Stimulated activated CD4-positive, alpha-beta T cell treated with anti-CD3 and anti-CD28 coated beads, Interleukin-1b, Interleukin-23, amount 100 ng/mL, for 4 hours (primary cell): ENCODE results near the gene ATCAY.
"Not testable (repeated sequence)": the region's sequence is repeated elsewhere in the genome, so short reads cannot be mapped to it uniquely, and the experiment has no call there.

Source experiments
- DNase-seq, 2 donors: peaks; one replicate each; pipeline ENCODE4 v3.0.0-alpha.2; 2020; ENCODE audit warnings: low read depth in 2 of 2

The ATCAY gene

DNA sequence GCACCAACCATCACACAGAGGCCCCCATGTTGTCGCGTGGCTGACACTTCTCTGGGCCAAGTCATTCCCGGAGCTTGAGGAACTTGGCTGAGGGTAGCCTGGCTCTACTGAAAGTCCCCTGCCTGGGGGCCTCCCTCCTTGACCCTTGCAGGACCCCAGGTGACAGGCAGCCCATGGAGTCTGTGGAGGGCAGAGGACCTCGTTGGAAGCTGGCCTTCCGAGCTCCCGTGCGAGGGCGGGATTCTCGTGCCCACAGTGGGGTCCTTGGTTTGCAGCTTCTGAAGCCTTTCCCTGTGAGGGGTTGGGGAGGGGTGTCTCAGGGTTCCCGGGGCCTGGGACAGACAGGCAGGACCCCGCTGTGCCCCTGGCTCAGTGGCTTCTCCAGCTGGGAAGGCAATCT is 68.8 kb downstream of the ATCAY start:
- DNase-seq, result no peak

DNA sequence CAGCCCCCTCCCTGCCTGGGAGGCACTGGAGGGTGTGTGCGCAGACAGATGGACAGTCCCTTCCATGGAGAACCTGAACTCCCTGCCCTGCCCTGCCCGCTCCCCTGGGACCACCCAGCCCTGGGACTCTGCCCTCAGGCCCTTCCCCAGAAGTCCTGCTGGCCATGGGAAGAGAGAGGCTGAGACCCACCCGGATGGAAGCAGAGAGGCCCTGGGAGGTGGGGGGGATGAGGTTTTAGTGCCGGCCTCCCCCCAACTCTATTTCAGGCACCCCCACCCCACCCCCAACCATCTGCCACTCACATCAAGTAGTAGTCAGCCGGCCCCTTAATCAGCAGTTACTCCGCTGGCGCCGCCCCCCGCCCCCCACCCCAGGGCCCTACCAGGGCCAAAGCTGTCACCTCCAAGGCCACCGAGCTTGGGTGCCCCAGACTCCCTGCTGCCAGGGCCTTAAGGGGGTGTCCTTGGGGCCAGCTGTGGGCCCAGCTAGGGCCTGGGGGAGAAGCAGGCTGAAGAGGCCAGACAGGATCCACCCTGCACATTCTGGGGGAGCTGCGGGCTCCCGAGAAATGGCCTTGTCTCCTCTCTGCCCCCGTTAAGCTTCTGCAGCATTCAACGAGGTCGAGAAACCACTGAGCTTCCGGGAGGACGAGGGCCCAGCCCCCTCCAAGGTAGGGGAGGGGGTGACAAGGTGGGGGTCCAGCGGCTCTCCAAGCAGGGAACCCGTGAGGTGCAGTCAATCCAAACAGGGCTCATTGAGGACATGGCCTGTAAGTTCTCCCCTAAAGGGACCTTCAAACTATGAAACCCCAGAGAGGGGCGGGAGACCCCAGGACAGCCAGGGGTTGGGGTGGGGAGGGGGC is 69.7 kb downstream of the ATCAY start:
- DNase-seq, result no peak

DNA sequence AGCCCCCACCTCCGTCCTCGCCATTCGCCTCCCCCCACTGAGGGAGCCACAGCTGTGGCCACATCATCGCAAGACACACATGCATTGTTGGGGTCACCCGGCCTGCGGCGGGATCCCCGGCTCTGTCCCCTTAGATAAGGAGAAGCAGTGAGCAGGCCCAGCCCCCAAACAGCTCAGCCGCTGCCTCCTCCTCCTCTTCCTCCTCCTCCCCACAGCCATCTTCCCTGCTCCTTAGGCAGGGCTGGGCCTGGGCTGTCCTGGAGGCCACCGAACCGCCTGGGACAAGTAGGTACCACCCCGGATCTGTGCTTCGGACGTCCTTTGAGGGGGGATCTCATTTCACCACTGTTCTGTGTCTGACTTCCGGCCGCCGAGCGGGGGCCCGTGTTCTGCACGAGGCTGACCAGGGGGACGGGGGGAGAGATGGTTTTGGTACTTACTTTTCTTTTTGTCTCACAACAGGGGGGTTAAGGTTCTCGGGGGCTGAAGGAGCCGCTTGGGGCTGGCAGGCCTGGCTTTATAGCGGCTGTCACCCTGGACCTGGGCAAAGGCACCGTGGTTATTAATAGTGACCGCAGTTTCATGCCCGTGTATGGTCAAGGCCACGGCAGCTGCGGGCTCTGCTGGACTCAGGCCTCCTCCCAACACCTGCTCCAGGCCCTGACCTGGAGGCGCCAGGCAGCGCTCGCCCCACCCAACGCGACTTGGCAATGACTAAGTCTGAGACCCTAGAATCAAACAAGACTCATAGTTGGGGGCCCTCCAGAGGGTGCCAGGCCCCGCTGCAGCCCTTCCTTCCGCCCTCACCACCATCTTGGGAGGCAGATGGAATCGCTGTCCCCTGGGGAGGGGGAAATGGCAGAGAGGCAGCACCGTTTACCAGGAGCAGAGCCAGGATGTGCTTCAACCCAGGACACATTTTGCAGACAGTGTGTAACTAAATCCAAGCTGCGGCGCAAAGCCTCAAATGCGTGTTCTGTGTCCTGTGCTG is 70.7 kb downstream of the ATCAY start:
- no peak for DNase-seq

DNA sequence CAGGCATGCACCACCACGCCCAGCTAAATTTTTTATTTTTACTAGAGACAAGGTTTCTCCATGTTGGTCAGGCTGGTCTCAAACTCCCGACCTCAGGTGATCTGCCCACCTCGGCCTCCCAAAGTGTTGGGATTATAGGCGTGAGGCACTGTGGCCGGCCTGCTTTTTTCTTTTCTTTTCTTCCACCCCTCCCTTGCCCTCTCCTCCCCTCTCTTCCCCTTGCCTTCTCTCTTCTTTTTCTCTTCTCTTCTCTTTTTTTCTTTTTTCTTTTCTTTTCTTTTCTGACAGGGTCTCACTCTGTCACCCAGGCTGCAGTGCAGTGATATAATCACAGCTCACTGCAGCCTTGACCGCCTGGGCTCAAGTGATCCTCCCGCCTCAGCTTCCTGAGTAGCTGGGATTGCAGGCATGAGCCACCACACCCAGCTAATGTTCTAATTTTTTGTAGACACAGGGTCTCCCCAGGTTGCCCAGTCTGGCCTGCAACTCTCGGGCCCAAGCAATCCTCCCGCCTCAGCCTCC is 72.3 kb downstream of the ATCAY start:
- not testable (repeated sequence) for DNase-seq

DNA sequence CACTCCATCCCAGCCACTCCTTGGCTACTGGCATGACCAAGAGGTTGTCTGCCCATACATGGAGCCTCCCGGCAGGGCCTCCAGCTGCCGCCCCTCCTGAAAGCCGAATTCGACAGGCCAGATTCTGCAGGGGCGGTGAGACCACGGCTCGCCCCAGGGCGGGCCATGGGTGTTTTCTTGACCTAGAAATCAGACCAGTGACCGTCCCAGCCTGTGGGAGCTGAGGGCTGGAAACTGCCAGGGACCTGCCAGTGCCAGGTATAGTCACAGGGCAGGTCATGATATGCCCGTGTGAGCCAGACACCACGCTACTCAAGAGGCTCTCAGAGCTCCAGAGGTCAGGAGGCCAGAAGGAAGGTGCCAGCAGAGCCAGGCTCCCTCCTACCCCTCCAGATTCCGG is 73.6 kb downstream of the ATCAY start:
- DNase-seq, result no peak

DNA sequence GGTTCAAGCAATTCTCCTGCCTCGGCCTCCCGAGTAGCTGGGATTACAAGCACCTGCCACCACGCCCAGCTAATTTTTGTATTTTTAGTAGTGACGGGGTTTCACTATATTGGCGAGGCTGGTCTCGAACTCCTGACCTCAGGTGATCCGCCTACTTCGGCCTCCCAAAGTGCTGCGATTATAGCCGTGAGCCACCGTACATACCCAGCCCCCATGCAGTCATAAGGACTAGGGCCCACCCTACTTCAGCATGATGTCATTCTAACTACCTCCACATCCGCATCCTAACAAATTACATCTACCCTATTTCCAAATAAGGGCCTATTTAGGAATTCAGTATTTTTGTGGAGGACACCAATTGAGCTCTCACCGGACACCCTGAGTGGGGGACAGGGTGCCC is 74.8 kb downstream of the ATCAY start:
- not testable (repeated sequence) for DNase-seq

DNA sequence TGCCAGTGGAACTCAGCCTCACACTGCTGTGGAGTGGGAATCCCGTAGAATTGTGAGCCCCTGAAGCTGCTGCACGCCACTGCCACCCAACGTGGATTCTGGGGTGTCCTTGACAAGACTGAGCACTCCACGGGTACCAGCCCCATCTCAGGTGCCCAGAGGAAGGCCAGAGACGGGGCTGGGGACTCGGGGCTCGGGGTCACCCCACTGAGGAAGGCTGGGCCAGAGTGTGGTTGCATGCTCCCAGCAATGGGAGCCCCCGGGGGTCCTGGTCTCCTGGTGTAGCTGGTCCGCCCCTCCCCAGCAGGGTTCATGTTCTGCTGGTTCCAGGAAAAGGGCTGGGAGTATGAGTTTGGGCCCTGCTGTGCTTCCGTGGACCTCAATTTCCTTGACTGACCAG is 75.2 kb downstream of the ATCAY start:
- no peak for DNase-seq

DNA sequence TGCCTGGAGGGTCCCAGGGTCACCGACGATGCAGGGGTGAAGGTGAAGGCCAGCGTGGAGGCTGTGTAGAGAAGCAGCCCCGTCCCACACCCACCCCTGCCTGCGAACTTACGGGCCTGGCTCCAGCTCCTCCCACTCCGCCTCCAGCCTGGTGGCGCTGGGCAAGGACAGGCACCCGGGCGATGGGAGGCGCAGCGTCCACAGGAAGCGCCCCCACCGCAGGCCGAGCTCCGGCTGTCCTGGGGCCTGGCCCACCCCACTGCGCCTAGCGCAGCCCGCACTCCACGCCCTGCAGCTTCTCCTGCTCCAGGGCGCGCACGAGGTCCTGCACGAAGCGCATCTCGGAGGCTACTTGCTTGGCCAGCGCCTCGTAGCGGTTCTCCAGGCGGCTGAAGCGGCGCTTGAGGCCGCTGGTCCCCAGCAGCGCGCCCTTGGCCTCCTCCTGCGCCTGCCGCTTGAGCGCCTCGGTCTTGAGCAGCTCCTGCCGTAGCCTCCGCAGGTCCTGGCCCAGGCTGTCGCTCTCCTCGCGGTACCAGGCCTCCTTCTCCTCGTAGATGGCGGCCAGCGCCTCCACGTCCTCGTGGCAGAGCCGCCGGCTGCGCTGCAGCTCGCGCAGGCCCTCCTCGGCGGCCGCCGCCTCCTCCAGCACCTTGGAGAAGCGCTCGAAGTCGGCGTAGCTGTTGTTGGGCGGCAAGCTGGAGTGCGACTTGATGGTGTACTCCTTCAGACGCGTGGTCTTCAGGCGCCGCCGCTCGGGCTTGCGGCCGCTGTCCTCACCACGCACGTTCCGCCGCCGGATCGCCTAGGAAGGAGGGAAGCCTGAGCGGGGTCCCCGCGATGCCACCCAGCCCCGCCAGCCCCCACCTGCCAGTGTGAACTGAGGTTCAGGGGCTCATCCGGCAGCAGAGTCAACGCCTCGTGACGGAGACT is 78.6 kb downstream of the ATCAY start:
- DNase-seq, result no peak

DNA sequence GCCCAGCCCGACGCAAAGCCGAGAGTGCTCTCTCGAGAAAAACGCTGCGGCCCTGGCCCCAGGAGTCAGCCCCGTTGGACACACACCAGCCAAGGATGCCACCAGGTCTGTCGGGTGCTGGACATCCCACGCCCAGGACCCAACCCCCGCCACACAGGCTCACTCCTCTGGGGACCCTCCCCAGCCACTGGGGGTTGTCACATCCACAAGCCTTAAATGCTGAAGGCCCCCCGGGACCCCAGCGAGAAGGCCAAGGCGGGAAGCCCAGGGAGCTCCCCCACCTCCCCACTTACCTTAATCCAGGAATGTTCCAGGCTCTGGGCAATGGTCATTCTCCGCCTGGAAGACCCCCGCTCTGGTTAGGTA is 79.3 kb downstream of the ATCAY start:
- DNase-seq, result no peak

DNA sequence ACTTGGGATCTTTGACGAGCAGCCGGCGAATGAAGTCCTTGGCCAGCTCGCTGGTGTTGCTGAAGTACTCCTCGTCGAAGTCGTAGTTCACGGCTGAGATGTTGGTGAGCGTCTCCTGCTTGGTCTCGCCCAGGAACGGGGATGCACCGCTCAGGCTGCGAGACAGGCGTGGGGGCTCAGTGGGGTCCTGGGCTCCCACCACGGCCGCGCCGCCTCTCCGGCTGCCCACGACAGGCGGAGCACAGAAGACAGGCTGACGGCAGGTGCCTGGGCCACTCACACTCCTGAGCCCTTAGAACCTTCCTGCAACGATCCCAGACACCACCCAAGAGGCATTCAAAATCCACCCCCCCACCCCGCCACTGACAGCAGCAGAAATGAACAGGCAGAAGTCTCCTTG is 80.5 kb downstream of the ATCAY start:
- DNase-seq, result no peak

DNA sequence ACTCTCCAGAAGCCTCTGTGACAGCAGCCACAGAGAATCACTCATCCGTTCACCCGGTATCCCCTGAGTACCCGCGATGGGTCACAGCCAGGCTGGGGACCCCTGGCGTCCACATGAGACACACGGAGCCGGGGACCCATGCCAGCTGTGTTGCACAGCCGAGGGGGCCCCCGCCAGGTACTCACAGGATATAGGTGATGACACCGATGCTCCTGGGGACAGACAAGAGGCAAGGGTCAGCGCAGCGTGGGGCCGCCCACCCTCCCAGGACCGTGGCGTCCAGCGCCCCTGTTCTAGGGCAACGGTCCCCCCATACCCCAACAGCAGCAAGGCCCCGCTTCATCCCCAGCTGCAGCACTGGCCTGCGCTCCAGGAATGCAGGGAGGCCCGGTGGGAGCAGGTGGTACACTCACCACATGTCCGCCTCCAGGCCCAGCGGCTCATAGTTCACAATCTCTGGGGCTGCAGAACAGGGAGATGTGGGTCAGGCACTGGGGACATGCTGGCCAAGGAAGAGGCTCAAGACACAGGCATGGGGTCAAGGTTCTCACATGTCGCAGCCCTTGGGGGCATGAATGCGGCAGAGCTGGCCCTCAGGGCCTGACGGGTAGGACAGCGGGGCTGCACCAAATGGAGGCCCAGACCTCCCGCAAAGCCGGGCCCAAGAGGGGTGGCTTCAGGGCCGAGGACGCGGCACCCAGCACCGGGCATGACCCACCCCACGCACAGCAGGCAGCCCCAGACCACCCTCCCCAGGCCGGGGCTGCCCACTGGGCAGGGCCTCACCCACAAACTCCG is 83.2 kb downstream of the ATCAY start:
- DNase-seq, result no peak

DNA sequence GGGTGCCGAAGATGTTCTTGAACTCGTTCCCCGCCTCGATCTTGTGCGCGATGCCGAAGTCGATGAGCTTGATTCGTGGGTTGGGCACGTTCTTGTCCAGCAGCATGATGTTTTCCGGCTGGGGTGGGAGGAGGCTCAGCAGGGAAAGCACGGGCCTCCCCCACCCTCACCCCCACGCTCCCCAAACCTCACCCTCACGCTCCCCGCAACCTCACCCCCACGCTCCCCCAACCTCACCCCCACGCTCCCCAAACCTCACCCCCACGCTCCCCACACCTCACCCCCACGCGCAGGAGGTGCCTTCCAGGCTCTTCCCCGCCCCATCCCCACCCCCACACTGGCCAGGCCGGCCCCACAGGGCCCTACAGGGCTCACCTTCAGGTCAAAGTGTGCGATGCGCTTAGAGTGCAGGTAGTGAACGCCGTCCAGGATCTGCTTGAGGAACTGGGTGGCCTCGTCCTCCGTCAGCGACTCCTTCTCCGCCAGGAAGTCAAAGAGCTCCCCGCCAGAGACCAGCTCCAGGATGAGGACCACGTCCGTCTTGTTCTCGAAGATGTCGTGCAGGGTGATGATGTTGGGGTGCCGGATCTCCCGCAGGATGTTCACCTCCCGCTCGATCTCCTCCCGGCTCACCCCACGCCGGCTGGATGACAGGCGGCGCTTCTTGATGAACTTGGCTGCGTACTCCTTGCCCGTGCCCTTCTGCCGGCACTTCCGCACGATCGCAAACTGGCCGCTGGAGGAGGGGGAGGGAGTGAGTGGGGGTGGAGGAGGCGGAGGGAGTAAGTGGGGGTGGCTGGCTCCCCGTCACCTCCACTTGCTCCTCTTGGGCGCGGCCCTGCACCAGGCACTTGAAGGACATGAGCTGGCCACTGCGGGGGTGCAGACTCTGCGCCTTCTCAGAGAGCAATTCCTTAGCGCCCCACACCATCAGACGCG is 84.0 kb downstream of the ATCAY start:
- DNase-seq, result no peak

DNA sequence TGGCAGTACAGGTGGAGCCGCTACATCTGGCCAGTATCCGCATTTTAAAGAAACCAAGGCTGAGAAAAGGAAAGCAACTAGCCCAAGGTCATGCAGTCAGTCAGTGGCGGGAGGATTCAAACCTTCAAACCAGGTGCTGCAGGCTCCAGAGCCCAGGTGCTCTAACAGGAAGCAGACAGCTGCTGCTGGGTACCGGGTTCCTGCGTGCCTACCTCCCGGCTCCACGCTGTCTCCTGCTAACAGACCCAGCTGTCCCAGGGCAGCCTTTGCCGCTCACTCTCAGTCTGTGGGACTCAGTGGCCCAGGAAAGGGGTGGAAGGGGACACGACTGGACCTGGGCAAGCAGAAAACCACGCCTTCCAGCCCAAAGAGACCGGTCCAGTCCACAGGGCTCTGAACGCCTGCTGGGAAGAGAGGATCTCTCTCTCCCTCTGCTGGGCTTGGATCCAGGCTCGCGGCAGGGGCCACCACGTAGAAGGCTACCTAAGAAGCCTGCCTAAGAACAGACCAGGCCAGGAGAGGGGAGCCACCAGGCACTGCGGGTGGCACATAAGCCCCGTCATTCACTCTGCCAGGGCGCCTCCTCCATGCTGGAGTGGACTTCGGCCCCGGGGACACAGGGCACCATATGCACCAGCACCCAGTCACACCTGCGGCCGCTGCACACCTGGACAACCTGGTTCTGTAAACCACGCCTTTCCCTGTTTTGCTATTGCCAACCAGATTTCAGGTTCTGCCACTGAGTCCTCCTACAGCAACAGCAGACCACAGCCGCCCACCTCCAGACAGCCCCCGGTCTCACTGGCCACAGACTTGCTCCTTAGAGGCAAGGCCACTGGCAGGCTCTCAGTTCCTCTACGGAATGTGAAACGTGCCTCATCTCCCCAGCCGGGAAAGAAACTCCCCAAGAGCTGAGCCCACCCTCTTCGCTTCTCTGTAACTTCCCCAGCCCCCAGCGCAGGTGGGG is 85.8 kb downstream of the ATCAY start:
- DNase-seq, result no peak

DNA sequence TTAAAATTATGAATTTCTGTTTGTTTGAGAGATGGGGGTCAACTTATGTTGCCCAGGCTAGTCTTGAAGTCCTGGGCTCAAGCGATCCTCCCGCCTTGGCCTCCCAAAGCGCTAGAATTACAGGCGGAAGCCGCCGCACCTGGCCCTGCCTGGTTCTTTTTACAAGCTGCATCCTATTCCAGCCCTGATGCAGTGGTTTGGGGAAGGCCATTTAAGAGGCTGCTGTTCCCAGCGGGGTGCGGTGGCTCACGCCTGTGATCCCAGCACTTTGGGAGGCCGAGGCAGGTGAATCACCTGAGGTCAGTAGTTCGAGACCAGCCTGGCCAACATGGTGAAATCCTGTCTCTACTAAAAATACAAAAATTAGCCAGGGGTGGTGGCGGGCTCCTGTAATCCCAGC is 87.5 kb downstream of the ATCAY start:
- not testable (repeated sequence) for DNase-seq

DNA sequence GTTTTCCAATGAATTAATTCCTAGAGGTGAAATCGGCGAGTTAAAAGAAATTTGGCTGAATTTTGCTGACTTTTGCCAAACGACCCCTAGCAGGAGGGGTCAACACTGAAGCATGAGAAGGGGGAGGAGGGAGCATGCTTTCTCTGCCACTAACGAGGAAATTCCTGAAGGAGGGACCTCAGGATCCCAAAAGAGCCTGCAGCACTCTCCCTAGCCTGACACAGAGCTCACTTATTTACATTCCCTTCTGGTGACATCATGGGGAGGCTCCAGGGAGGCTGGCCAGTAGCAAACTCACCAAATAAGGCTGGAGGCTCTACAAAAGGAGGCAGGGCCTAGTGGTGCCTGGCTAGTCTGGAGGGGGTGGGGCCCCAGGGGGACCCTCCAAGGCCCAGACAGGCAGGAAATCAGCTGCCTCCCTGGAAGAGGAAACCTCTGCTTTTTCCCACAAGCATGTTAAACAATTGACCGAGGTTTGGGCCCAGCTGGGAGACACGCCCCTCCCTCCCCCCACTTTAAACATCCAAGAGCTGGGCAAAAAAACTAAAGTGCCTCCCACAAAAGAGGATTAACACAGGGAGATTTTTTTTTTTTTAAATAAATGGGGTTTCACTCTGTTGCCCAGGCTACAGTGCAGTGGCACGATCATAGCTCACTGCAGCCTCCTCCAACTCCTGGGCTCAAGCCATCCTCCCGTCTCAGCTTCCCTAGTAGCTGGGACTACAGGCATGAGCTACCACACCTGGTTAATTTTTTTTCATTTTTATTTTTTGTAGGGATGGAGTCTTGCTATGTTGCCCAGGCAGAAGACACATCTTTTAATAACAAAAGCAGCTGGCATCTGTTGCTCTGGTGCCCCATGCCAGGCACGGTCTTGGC is 88.3 kb downstream of the ATCAY start:
- no peak for DNase-seq

DNA sequence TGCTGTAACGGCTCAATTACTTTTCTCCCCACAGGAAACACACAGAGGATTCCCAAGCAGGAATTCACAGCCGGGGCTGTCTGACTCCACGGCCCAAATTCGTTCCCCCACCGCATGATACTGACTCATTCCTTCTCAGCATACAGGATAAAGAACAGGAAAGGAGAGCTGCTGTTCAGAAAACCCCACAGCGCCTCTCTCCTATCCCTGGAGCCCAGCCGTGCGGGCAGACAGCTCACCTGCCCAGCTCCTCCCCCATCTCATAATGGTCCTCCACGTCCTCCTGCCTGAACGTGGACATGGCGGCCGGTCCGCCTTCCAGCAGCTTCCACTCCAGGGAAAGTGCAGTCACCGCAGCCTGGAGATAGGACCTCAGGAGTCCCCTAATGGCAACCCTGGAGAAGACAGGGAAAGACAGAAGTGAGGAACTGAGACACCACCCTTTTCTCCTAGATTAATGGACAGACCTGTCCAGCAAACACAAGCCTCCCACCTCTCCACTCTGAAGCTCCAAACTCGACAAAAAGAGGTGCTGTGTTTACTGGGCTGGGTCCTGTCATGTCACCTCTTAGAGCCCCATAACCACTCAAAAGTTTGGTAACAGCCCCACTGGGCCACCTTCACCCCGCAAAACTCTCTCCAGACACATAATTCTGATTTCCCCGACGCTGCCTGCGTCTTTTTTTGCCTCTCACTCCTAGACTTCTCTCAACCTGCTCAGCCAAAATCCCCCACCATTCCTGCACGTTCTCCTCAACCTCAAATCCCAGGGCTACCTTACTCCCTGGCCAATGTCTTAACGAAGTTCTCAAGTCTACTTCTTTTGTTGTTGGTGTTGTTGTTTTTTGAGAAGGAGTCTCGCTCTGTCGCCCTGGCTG is 89.2 kb downstream of the ATCAY start:
- DNase-seq, result no peak
